Esophagus mucosa (tissue), 1 donor: ENCODE data around the gene DKK1. TPM values are rescaled to one million over a fixed set of nuclear protein-coding genes. Genes with fewer than 3 reads are reported as not detected.

Experiments
- ATAC-seq: fragments of 200-7000 bp; cut with Tn5 transposase; one replicate; pipeline ENCODE4 v1.9.1; 2020
- total RNA-seq: library from RNA; stranded (reverse); gene quantifications from one replicate; pipeline ENCODE4 v1.2.4, GENCODE V29; 2023
- donor health status: DM: yes; HTN: yes; CAD: no.

DKK1 gene, protein sequence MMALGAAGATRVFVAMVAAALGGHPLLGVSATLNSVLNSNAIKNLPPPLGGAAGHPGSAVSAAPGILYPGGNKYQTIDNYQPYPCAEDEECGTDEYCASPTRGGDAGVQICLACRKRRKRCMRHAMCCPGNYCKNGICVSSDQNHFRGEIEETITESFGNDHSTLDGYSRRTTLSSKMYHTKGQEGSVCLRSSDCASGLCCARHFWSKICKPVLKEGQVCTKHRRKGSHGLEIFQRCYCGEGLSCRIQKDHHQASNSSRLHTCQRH
- 1.6 TPM for total RNA-seq

DNA sequence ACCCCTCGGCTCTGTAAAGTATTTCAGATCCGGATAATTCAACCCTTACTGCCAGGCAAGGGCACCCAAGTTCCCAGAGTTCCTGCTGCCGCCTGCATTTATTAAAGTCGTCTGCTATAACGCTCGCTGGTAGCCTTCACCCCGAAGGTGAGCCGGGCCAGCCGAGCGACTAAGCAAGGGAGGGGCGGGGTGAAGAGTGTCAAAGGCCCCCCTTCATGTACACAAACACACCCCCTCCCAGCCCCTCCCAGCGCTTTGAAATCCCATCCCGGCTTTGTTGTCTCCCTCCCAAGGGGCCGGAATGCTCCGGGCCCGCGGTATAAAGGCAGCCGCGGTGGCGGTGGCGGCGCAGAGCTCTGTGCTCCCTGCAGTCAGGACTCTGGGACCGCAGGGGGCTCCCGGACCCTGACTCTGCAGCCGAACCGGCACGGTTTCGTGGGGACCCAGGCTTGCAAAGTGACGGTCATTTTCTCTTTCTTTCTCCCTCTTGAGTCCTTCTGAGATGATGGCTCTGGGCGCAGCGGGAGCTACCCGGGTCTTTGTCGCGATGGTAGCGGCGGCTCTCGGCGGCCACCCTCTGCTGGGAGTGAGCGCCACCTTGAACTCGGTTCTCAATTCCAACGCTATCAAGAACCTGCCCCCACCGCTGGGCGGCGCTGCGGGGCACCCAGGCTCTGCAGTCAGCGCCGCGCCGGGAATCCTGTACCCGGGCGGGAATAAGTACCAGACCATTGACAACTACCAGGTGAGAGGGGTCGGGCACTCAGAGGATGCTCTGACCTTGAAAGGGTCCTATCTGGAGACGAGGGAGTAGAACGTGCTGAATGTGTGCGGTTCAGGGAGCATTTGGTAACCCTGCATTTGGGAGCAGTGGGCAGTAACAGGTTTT, at the start of gene DKK1:
Gene DKK1, plus strand, starts transcription at position 349 of the 889 bp plus-strand sequence. Its CDS starts 154 bp downstream, at position 503.
- peak; percentile 90 for ATAC-seq

DNA sequence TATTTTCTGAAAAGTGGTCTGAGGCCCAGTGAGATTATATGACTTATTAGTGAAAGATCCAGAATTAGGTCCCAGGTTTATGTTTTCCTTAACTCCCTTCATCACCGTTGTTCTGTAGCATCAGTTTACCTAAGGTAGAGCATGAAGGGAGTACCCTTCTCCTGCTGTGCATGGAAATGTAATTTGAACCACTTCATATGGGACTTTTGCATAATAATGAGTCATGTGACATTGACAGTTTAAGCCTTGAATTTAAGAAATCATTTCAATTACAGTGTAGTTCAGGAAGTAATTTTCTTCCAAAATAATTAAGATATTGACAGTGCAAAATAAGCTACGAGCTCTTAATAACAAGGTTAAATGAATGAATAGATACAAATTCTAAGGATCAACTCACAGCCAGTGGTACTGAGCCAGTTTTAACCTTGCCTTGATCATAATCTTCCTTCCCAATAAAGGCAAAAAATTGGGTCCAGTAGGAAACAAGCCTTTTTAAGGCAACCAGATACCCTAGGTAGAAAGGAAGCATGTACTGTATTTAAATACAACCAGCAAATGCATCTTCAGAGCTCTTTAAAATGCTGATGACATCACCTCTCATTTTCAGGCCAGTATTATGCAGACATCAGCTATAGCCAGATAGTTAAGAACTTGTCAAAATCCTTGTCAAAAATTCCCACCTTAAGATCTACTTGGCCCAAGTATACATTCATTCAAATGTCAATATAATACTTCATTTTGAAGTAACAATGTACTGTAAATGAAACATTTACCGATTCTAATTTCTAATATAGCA, 48.8 kb upstream of the DKK1 start:
- no peak for ATAC-seq

DNA sequence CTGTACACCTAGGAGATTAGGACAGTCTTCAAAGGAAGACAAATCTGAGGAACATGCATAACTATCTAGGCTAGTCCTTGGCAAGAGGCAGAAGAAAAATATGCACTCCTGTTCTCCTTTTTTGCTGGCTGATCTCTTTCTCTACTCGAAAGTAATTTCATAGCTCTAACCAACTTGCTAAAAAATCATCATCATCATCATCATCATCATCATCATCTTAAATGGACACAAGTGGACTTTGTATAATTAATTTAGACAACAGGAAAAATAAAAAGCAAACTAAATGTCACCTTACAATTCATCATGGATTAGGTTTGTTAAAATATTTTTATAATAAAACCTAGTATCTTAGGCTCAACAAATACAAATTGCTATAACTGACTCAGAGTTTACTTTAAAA, 47.2 kb upstream of the DKK1 start:
- no peak for ATAC-seq

DNA sequence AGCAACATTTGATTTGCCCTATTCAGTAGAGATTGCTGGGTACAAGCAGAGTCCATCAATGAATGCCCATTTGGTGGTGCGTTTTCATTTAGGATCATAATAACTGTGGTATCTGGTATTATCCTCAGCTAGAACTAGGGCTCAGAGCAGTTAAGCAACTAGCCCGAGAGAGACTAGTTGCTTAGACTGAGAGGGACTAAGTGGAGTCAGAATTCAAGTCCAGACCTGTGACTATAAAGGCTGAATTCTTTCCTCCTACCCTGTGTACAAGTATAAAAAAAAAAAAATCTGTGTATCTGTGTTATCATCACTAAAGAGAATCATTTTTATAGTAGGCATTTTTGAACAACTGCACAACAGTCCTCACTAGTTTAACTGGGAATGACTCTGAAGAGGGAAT, 45.3 kb upstream of the DKK1 start:
- ATAC-seq: no peak

DNA sequence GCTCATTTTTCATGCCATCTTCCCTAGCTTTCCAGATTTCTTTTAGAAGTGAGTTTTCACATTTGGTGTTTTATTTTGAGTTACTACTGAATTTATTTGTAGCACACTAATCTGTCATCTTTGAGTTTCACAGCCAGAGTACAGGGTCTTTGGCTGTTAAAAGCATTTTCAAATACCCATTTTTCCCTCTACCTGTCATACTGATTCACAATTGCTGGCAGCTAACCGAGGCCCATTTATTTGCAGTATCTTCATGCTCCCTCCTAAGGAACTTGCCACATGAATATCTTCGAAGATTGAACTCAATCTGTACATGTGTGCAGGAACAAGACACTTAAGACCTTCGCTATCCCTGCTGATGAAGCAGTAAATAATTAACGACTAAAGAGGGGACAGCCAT, 44.8 kb upstream of the DKK1 start:
- ATAC-seq: no peak

DNA sequence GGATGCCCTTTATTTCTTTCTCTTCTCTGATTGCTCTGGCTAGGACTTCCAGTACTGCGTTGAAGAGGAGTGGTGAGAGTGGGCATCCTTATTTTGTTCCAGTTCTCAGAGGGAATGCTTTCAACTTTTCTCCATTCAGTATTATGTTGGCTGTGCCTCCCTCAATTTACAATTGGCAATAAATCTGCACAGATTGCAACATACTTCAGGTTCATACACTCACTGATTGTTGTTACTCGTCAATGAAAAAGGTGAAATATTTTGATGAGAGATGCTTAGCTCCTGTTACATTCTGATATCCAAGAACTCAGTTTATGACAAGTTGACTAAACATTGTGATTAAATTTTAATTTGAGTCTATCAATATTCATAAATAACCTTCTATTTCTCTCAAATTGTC, 37.9 kb upstream of the DKK1 start:
- no peak for ATAC-seq

DNA sequence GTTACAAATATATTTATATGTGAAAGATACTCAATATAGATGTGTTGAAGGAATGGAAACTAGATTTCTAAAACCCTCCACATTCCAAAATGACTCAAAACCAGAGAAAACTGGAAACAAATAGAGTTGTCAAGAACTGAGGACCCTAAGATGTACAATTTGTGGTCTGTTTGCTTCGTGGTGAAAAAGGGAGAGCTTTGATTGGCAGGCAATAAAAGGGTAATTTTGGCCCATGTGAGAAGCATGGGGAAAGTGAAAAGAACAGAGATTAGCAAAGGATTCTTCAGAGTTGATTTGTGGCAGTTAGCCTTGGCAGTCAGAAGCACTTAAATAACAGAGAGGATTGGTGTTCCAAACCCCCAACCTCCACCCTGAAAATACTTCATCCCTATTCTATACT, 37.1 kb upstream of the DKK1 start:
- ATAC-seq: no peak

DNA sequence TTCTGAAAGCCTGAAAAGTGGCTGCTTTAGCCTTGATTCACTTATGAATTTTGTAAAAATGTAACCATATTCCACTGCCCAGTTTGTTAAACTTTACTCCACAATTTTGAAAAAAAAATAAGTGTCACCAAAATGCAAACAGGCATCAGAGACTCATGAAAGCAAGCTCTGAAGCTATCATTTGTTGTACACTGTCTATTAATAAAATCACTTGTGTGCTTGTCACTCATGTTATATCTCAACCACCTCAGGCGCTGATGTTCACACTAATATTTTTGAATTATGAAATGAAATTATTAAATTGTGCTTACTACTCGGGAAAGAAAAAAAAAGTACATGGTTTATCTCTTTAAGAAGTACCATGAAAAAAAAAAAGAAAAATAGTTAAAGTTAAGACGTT, 34.5 kb upstream of the DKK1 start:
- no peak for ATAC-seq

DNA sequence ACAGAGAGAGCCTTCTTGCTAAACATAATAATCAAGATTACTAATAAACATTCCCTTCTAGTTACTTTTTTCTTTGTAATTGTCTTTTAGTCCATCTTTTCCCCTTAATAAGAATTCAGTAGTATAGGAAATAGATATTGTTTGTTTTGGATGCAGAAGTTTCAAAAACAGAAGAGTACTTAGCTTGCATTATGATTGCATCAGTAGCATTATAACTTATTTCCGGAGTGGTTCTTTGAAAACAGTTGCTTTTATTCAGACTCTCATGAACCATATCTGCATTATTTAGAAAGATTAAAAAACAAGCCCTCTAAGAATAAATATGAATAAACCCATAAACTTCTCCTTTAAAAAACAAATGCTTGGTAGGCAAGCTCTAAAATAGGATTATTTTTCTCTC, 34.0 kb upstream of the DKK1 start:
- no peak for ATAC-seq

DNA sequence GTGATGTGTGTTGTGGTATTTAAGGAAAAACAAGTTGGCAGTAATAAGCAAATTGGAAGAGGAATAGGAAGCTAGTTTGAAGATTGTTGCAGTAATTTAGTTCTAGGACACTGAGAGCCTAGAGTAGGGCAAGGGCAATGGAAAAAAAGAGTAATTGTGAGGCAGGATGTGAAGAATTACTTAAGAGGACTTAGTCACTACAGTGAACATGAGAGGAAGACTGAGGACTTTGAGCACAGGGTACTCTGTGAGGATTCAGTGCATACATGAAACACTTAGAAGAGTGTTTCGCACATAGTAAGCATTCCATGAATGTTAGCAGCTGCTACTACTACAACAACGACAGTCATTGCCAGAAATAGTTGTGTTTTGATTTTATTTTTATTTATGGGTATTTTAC, 30.9 kb upstream of the DKK1 start:
- no peak for ATAC-seq

DNA sequence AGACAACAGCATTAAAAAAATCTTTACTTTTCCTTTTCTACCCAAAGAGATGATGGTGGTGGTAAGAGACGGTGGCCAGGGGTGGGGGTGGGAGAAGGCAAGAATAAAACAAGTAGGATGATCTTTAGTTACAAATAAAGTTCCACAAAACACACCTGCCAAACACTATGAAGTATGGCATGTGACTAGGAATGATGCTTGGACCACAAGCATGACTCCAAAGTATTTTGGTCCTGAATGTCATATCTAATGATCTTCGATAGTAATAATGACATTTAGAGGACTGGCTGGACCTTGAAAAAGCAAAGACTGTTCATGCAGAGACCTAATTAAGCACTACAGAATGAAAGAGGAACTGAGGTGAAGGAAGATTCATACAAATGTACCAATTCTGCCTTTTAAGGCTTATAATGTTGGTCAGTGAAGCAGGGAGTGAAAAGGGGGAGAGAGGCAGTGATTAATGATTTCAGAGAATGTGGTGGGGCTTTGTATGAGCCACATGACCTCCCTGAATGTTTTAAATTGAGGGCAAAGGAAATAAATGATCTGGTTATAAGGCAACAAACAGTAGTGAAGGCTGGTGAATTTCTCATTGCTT, 29.6 kb upstream of the DKK1 start:
- no peak for ATAC-seq

DNA sequence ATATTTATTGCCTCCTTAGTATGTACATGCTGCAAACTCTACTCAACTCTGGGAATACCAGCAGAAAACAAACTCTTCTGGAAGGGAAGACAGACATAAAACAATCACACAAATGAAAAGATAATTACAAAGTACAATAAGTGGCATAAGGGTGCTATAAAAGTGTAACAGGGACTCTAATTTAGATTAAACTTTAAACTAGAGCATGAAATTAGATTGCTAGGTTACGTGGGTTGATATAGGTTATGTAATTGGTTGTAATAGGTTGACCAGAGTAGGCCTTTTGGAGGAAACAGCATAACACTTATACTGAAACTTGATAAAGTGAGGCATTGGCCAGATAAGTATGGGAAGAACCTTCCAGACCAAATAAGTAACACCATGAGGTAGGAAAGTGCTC, 26.2 kb upstream of the DKK1 start:
- no peak for ATAC-seq

DNA sequence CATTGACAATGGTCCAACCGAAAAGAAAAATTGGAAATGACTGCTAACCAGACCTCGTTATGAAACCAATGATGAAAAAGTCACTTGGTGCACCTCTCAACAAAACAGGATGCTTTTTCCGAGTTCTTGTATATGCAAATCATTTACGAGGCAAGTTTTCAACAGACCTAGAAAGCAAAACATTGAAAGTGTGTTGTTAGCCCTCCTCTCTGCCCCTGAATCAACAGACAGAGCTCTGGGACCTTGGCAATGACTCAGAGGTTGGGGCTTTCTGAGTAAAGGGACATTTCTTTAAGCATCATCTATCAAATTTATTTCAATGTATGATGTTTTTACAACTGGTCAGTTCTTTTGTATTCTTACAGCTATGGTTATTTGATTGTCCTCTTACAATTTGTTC, 16.3 kb upstream of the DKK1 start:
- no peak for ATAC-seq

DNA sequence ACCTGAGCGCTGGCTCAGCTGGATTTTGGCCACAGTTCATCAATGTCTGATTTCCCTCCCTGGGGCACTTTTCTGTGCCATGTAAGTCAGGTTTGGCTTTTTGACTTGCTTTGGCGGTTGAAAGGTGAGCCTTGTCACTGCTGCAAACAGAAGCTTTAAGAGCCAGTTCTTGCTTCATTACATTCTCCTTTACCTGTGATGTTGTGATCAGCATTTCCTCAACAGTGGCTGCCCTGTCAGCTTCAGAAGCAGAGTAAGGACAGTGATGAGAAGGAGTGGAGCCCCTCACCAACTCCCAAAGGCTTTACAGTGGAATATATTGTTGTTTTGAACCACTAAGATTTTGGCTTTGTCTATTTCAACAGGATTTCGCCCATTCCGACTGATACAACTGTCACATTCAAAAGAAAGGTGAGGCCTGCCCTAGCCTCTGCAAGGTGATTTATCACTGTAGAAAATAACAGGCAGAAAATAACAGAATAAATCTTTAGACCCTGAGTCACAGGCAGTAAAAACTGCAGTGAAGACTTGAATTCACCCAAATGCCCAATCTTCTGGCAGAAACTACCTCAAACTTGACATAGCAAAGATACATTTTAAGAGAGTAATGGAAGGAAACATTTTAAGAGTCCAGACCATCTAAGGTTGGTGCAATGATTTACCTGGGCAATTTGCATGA, 13.3 kb upstream of the DKK1 start:
- ATAC-seq: no peak

DNA sequence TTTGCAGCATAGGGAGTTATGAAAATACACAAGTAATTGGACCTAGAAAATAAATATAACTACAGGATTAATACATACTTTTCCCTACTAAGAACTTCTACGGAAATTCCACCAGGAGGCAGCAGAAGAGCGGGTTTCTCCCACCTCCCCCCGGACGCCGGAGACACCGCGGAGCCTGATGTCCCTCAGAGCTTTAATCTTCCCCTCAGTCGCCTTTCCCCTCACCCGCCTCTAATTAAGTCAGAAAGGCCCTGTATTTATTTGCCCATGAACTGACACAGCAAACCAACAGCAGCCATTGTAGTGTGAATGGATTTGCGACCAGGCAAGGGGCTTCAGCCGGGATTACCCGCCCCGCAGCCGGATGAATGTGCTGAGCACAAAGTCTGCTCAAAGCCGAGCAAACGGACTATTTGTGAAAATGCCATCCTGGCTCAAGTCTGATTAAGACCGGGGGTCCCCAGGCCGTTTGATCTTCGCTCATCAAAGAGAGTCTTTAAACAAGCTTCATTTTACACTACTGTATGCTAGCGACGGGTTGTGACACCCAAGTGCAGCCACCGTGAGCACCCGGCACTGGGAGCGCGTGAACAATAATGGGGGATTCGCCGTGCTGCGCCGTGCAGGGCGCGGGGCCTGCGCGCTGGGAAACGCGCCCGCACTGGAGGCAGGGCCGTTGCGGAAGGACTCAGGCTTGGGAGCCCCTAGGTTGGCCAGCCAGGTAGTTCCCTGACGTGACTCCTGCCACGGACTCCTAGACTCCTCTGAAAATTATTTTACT, 5.6 kb upstream of the DKK1 start:
- peak; percentile 60 for ATAC-seq

DNA sequence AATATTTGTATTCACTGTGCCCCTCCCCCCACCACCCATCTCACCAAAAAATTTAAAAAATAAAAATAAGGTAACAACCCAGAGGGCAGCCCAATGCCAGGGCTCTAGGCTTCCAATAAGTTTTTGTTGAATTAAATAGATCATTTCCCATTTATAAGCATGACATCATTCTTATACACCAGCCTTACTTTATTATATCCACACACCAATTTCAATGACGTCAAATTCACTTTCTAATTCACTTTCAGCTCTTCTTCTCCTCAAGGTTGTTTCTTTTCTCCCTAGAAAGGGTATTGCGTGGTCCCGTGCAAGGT, 1.2 kb upstream of the DKK1 start:
- no peak for ATAC-seq

DNA sequence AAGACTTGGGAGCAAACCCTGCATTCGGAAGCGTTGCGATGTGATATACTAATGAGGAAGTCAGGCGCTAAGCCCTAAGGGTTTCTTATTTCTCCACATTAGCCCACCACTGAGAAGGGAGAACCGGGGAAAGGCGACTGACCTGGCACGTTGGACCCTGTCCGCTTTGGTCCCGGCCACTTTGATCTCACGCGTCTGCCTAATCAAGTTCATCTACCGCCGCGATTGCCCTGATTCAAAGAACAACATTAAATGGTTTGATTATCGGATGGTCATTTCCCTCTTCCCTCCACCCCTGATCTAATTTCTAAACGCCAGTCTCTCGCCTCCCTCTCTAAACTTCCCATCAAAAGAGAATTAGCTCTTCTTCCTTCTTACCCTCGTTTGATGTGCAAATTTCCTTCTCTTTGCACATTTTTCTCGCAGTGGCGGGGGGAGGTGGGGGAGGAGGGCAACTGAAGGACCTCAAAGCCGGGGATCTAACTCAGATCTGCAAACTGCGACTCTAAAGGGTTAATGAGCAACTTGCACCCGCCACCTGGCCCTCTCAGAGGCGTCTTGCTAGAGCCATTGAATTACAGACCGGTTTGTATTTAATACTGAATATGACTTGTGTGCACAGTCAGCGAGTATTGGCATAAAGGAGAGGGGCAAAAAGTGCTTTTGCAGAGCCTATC, 687 bp upstream of the DKK1 start:
- ATAC-seq: peak; percentile 8

DNA sequence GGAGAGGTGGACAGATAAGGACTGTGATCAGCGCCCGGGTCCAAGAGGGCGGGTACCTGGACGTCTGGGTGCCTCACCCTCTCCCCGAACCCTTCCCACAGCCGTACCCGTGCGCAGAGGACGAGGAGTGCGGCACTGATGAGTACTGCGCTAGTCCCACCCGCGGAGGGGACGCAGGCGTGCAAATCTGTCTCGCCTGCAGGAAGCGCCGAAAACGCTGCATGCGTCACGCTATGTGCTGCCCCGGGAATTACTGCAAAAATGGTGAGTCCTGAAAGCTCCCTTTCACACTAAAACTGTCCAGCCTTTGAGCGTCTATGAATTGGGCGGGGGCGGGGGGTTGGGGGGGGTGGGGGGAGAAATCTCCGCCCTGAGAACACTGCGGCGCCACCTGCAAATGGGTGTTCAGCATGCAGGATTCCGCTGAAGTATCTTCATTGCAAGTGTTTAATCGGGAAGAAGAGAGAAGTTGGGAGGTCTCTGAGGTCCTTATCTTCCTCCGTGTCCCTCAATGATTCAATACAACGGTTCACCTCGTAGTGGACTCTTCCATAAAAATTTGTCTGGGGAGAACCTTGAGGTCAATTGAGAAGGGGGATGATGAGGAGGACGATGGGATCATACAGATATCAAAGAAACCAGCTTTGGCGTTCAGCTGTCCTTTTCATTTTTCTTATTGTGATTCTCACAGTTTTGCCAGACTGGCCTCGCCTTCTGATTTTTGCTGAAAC, 906 bp downstream of the DKK1 start:
- peak; percentile 27 for ATAC-seq

DNA sequence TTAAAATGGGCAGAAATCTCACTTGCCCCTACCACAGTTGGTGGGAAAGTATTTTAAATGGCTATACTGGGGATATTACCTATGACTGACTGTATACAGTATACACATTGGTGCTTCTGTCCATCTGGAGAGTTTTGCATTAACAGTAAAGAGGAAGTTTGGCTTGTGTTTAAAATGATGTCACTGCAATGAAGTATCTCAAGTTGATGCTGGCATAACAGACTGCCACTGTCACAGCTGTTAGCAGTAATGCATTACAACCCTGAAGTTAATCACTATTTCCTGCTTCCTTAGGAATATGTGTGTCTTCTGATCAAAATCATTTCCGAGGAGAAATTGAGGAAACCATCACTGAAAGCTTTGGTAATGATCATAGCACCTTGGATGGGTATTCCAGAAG, 1.9 kb downstream of the DKK1 start:
- ATAC-seq: no peak

DNA sequence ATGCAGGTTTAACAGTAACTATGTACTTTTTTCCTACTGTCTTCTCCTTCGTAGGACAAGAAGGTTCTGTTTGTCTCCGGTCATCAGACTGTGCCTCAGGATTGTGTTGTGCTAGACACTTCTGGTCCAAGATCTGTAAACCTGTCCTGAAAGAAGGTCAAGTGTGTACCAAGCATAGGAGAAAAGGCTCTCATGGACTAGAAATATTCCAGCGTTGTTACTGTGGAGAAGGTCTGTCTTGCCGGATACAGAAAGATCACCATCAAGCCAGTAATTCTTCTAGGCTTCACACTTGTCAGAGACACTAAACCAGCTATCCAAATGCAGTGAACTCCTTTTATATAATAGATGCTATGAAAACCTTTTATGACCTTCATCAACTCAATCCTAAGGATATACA, 2.4 kb downstream of the DKK1 start:
- no peak for ATAC-seq
